ENCODE data around the gene POU6F1.

Gene POU6F1

GRCh38 chr12:51197736-51198567 is 19.9 kb downstream of the POU6F1 start:
- DNase-seq, result no peak

- no peak for DNase-seq
Observed at GRCh38 chr12:51196547-51196946, 21.3 kb downstream of the POU6F1 start.

DNA sequence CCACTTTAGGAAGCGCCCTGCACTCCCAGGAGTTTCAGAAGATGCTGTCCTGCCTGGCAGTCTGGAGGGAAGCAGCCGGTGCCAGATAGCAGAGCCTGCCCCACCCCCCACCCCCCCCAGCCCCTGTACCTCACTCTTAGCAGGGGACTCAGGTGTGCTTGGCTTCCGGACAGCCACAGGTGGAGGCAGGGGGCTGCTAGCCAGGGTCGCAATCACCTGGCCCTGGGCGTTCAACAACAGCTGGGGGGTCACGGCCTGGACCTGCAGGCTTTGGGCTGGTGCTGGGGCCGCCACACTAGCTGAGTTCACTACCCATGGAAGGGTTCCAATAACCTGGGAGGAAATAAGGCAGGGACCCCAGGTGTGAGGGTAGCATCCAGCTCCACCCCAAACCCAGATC is 22.0 kb downstream of the POU6F1 start:
- no peak for DNase-seq

DNA sequence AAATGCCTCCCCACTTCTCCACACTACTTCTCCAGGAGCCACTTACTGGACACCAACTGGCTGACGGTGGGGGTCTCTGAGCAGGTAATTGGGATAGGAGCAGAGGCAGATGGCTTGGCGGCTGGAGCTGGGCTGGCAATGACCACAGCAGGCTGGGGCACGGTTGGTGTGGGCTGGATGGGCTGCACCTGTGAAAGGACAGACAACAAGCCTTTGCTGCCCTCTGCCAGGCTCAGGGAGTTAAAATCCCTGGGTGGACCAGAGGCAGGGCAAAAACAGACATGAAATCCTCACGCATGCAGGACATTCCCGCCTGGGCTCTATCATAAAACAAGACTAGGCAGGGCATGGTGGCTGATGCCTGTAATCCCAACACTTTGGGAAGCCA is 25.6 kb downstream of the POU6F1 start:
- DNase-seq, result no peak

DNA sequence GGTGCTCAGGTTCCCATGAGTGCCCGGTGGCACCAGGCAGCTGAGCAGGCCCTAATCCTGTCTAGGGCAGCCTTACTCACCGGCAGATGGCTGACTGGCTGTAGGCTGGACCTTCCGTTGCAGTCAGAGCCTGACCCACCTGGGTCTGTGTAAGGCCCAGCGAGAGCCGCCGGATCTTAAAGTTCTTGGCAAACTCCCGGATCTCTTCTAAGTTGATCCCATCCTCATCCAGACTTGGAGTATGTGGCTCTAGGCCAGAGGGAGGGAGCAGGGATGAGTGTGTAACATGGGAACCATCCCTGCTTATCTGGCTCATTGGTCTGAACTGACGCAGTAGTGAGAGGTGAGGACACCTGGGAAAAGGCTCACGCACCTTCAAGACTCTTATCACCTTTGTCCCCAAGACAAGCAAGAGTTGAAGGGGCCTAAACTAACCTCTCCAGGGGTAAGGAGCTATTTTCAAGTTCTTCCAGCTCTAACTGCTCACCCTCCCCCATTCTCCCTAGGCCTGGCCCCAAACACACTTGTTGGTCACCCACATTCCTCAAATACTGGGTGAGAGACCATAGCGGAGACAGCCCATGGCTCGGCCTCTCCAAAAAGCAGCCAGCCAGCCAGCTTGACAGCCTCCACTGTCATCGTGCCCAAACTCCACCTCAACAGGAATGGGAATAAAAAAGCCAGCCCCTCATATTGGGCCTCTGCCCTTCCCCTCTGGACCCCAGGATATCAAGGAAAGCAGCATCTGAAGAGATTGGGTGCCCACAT is 26.2 kb downstream of the POU6F1 start:
- DNase-seq, result no peak

GRCh38 chr12:51190820-51191219 is 27.0 kb downstream of the POU6F1 start:
- no peak for DNase-seq

GRCh38 chr12:51189790-51190355 is 28.0 kb downstream of the POU6F1 start:
- no peak for DNase-seq

GRCh38 chr12:51188359-51189051 is 29.4 kb downstream of the POU6F1 start:
- no peak for DNase-seq

- DNase-seq, result no peak
Observed at GRCh38 chr12:51187370-51187987, 30.4 kb downstream of the POU6F1 start.

GRCh38 chr12:51186465-51187085 is 31.3 kb downstream of the POU6F1 start:
- no peak for DNase-seq

- DNase-seq, result no peak
Observed at GRCh38 chr12:51185171-51185717, 32.6 kb downstream of the POU6F1 start.

- no peak for DNase-seq
Observed at GRCh38 chr12:51183816-51184215, 34.0 kb downstream of the POU6F1 start.

- no peak for DNase-seq
Observed at GRCh38 chr12:51183349-51183748, 34.5 kb downstream of the POU6F1 start.

GRCh38 chr12:51181558-51181957 is 36.3 kb downstream of the POU6F1 start:
- no peak for DNase-seq

DNA sequence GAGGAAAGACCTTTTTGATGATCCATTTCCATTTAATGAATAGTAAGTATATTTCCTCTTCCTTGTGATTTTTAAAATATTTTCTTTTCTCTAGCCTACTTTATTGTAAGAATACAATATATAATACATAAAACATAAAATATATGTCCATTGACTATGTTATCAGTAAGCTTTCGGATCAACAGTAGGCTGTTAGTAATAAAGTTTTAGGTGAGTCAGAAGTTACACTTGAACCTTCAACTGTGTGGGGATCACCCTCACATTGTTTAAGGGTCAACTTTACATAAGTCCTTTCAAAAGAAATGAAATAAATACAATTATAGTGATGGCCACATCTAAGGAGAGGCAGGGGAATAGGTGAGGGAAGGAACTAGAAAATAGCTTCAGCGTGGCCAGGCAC is 40.0 kb downstream of the POU6F1 start:
- no peak for DNase-seq

DNA sequence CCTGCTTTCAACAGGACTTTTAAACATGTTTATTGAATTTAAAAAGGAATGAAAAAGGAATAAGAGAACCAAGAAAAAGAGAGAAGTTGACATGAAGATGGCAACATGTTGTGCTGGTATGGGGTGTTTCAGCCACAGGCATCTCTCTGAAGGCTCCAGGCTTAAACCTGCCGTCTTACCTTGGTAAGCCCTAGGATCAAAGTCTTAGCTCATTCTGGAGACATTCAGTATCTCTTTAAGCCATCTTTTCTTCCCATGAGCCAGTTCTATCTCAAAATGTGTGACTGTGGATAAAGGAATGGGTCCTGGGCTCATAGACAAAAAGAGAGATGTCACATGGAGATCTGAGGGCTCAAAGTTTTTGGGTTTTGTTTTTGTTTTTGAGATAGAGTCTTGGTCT is 43.4 kb downstream of the POU6F1 start:
- no peak for DNase-seq

GRCh38 chr12:51172515-51173431 is 45.1 kb downstream of the POU6F1 start, which contains the start of gene TFCP2:
TSS of gene TFCP2 (minus strand) at chr12:51173135. CDS start at chr12:51172422, 713 bp downstream.
- DNase-seq, result peak; percentile 85 to 97 (median 91)

DNA sequence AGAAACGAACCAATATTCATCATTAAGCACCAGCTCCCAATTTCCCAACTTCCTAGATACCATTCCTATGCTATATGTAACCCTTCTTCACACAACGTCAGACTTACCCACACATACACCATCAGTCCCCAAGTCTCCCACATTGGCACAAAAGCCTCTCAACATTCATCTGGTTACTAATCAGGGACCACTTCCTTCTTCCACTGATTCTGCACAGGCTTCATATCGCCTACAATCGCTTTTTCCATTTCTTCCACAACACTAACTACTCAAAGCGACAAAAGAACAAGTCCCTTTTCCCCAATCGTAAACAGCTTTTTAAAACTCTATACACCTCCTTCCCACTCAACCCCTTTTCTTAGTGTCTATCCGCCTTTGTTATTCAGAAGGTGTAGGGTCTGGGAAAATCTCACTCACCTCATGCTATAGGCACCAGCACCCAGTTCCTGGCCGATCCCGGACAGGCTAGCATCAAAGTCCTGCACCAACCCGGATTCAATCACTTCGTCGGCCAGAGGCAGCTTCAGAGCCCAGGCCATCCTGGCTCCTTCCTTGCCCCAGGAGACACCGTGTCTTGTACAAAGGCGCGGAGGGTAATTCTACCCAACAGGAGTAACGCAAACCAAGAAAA is 45.9 kb downstream of the POU6F1 start:
- peak in 1 of 5 donors; percentile 10 for DNase-seq

- no peak for DNase-seq
Observed at GRCh38 chr12:51163795-51164194, 54.1 kb downstream of the POU6F1 start.

- DNase-seq, result no peak
Observed at GRCh38 chr12:51162217-51162616, 55.6 kb downstream of the POU6F1 start.
